ENCODE results near the gene C19orf85.

C19orf85 gene

GRCh38 chr19:55476100-55476775 is 11.7 kb upstream of the C19orf85 start, which contains the start of gene ZNF628:
TSS of gene ZNF628 (plus strand) at chr19:55476617. CDS start at chr19:55479911, 3,294 bp downstream.
- Histone ChIP-seq H3K9me3 (ENCODE audit: insufficient read depth, low read length, severe bottlenecking) (no peaks in the 10 kb centered on the region), H2AFZ (ENCODE audit: low read depth, low read length) (peak within 1 kb of the TSS; percentile 76), H3K36me3 (ENCODE audit: insufficient read depth, low read length) (peaks cover 6% of the 10 kb centered on the region), H3K4me2 (ENCODE audit: insufficient read depth, low read length) (peak within 1 kb of the TSS; percentile 79), H3K4me1 (ENCODE audit: insufficient read depth, low read length) (peaks cover 41% of the 10 kb centered on the region), H3K27ac (ENCODE audit: low read length) (peak within 1 kb of the TSS; percentile 90), H3K27me3 (ENCODE audit: insufficient read depth, low read length, poor library complexity) (no peaks in the 10 kb centered on the region), H3K4me3 (ENCODE audit: low read depth in 1 of 2, low read length in 2 of 2) (peak within 1 kb of the TSS; percentile 77 to 85), H4K20me1 (ENCODE audit: insufficient read depth, low read length) (peaks cover 13% of the 10 kb centered on the region), H3K79me2 (ENCODE audit: insufficient read depth, low read length) (peaks cover 38% of the 10 kb centered on the region), H3K9ac (ENCODE audit: low read depth, low read length) (peak within 1 kb of the TSS; percentile 87)
- peak; percentile 99 for DNase-seq
- peak; percentile 91 for ATAC-seq (ENCODE audit: insufficient read depth, low read depth)
- no peak for TF ChIP-seq EZH2 (IDR thresholded peaks at IDR 0.05; ENCODE audit: borderline replicate concordance, low read depth, low read length, severe bottlenecking)
- no peak for TF ChIP-seq CTCF (IDR thresholded peaks at IDR 0.05; ENCODE audit: borderline replicate concordance, extremely low read depth, low read length, poor library complexity, severe bottlenecking)

- no peak for DNase-seq
- peak overlapping the region in 1 of 2 experiments; percentile 77; a peak in 1 of 4 replicates for H3K4me3 ChIP-seq (ENCODE audit: low read depth in 1 of 2, low read length in 2 of 2)
- H3K4me2 ChIP-seq (ENCODE audit: insufficient read depth, low read length), result peak overlapping the region; percentile 79
- ATAC-seq (ENCODE audit: insufficient read depth, low read depth), result no peak
- peak overlapping the region; percentile 87; the same call in 1 of the 2 replicates for H3K9ac ChIP-seq (ENCODE audit: low read depth, low read length)
- H3K27ac ChIP-seq (ENCODE audit: low read length), result peak overlapping the region; percentile 66
- H3K36me3 ChIP-seq (ENCODE audit: insufficient read depth, low read length), result no peaks in the 10 kb centered on the region
- H3K4me1 ChIP-seq (ENCODE audit: insufficient read depth, low read length), result peaks cover 38% of the 10 kb centered on the region
- H3K9me3 ChIP-seq (ENCODE audit: insufficient read depth, low read length, severe bottlenecking), result no peaks in the 10 kb centered on the region
- TF ChIP-seq EZH2 (IDR thresholded peaks at IDR 0.05; ENCODE audit: borderline replicate concordance, low read depth, low read length, severe bottlenecking) (no peak), CTCF (IDR thresholded peaks at IDR 0.05; ENCODE audit: borderline replicate concordance, extremely low read depth, low read length, poor library complexity, severe bottlenecking) (no peak)
- peak overlapping the region; percentile 36 for H2AFZ ChIP-seq (ENCODE audit: low read depth, low read length)
- peaks cover 26% of the 10 kb centered on the region for H3K79me2 ChIP-seq (ENCODE audit: insufficient read depth, low read length)
- no peaks in the 10 kb centered on the region for H3K27me3 ChIP-seq (ENCODE audit: insufficient read depth, low read length, poor library complexity)
- peaks cover 9% of the 10 kb centered on the region for H4K20me1 ChIP-seq (ENCODE audit: insufficient read depth, low read length)
These were observed 10.0 kb upstream of the C19orf85 start for GRCh38 chr19:55474269-55475265.

GRCh38 chr19:55473225-55474012 is 8.9 kb upstream of the C19orf85 start:
- no peak overlapping the region for H3K4me3 ChIP-seq (ENCODE audit: low read depth in 1 of 2, low read length in 2 of 2)
- H3K36me3 ChIP-seq (ENCODE audit: insufficient read depth, low read length), result no peaks in the 10 kb centered on the region
- H3K9ac ChIP-seq (ENCODE audit: low read depth, low read length), result no peak overlapping the region
- no peaks in the 10 kb centered on the region for H4K20me1 ChIP-seq (ENCODE audit: insufficient read depth, low read length)
- ATAC-seq (ENCODE audit: insufficient read depth, low read depth) (no peak), DNase-seq (no peak)
- peaks cover 14% of the 10 kb centered on the region for H3K79me2 ChIP-seq (ENCODE audit: insufficient read depth, low read length)
- TF ChIP-seq EZH2 (IDR thresholded peaks at IDR 0.05; ENCODE audit: borderline replicate concordance, low read depth, low read length, severe bottlenecking), result no peak
- TF ChIP-seq CTCF (IDR thresholded peaks at IDR 0.05; ENCODE audit: borderline replicate concordance, extremely low read depth, low read length, poor library complexity, severe bottlenecking), result no peak
- H3K4me1 ChIP-seq (ENCODE audit: insufficient read depth, low read length), result peaks cover 27% of the 10 kb centered on the region
- H2AFZ ChIP-seq (ENCODE audit: low read depth, low read length), result no peak overlapping the region
- H3K9me3 ChIP-seq (ENCODE audit: insufficient read depth, low read length, severe bottlenecking), result no peaks in the 10 kb centered on the region
- H3K27me3 ChIP-seq (ENCODE audit: insufficient read depth, low read length, poor library complexity), result no peaks in the 10 kb centered on the region
- H3K4me2 ChIP-seq (ENCODE audit: insufficient read depth, low read length), result no peak overlapping the region
- no peak overlapping the region for H3K27ac ChIP-seq (ENCODE audit: low read length)
